Panc1 (cell line): Measurements from ENCODE around the gene TOLLIP. TPM values are rescaled to one million over a fixed set of nuclear protein-coding genes. Genes with fewer than 3 reads are reported as not detected.

Experiments used
- ATAC-seq: fragments of 200-7000 bp; cut with Tn5 transposase; 2 replicates; pipeline ENCODE4 v1.9.1; 2020; ENCODE audit warnings: mild to moderate bottlenecking, moderate library complexity
- BruUV-seq: library from RNA; stranded (reverse); fragments of 400-500 nt; replicated peaks from 2 replicates; lab custom pipeline; 2021; lab: Mats Ljungman, UMichigan
- CTCF ChIA-PET: fragments of 300-600 bp; sonication (Branson Sonifier 250); formaldehyde crosslinking; loops from one replicate; lab custom pipeline; 2022; ENCODE audit warnings: antibody characterized with exemption; lab: Charles Lee
- POLR2A ChIA-PET: fragments of 300-600 bp; sonication (Branson Sonifier 250); formaldehyde crosslinking; loops from one replicate; lab custom pipeline; 2022; ENCODE audit warnings: antibody characterized with exemption; lab: Charles Lee
- DNase-seq: peaks from one replicate; pipeline ENCODE4 v3.0.0-alpha.2; 2010; ENCODE audit warnings: low read depth, low spot score
- H3K27ac ChIP-seq: 2 replicates; pipeline ENCODE4 v1.5.1; 2011; ENCODE audit warnings: mild to moderate bottlenecking, low read length, inconsistent platforms
- H3K27me3 ChIP-seq: fragments of 200-500 bp; sonication (Bioruptor generic); 2 replicates; pipeline ENCODE4 v1.6.0; 2014; ENCODE audit warnings: low read length, inconsistent platforms; ENCODE audit not compliant: control insufficient read depth, insufficient read depth
- H3K36me3 ChIP-seq: fragments of 200-500 bp; sonication (Bioruptor generic); 2 replicates; pipeline ENCODE4 v1.5.1; 2014; ENCODE audit warnings: inconsistent platforms, mild to moderate bottlenecking, low read length, moderate library complexity; ENCODE audit not compliant: control insufficient read depth, insufficient read depth
- H3K4me1 ChIP-seq: 2 replicates; pipeline ENCODE4 v1.5.1; 2011; ENCODE audit warnings: inconsistent platforms, mild to moderate bottlenecking, low read length, moderate library complexity; ENCODE audit not compliant: control insufficient read depth, insufficient read depth
- H3K4me3 ChIP-seq, 2 experiments: 2 replicates each; pipeline ENCODE4 v1.5.1; 2011 to 2012; ENCODE audit warnings: low read depth in 2 of 2, low read length in 2 of 2, mild to moderate bottlenecking in 2 of 2, inconsistent platforms in 1 of 2, moderate library complexity in 1 of 2
- H3K9me3 ChIP-seq: fragments of 200-500 bp; sonication (Bioruptor generic); 2 replicates; pipeline ENCODE4 v1.5.1; 2014; ENCODE audit warnings: low read depth, mild to moderate bottlenecking, inconsistent platforms, low read length, moderate library complexity; ENCODE audit not compliant: control insufficient read depth, insufficient read depth
- CTCF ChIP-seq: fragments of 450-650 bp; IDR thresholded peaks from 2 replicates; pipeline ENCODE4 v1.5.1; 2017; ENCODE audit warnings: mild to moderate bottlenecking
- POLR2AphosphoS5 ChIP-seq: IDR thresholded peaks from 2 replicates; pipeline ENCODE4 v1.6.1; 2012; ENCODE audit warnings: mild to moderate bottlenecking, low read depth, low read length, moderate library complexity
- SIN3A ChIP-seq: IDR thresholded peaks from 2 replicates; pipeline ENCODE4 v1.6.1; 2012; ENCODE audit warnings: low read depth, mild to moderate bottlenecking, low read length, moderate library complexity, borderline replicate concordance; ENCODE audit not compliant: insufficient read depth
- TCF7L2 ChIP-seq: IDR thresholded peaks from 2 replicates; pipeline ENCODE4 v1.6.1; 2011; ENCODE audit warnings: mild to moderate bottlenecking, low read depth, low read length, inconsistent platforms
- in situ Hi-C: cut with HindIII; loops from 2 replicates; pipeline ENCODE4 v1.10.0; 2016; ENCODE audit warnings: low sequenced_read_pairs, low pct_unique_long_range_greater_than_20kb
- intact Hi-C: fragments of 100-400 bp; cut with micrococcal nuclease; formaldehyde crosslinking; loops from one replicate; pipeline ENCODE4 v1.10.0; 2022; ENCODE audit not compliant: unreplicated experiment
- total RNA-seq: library from RNA; stranded (reverse); gene quantifications from one replicate; pipeline ENCODE4 v1.2.1, GENCODE V29; 2021; ENCODE audit not compliant: unreplicated experiment
- TF ChIP-seq, protein P1 (sequence below), 2 experiments: IDR thresholded peaks; 2 replicates each; pipeline ENCODE4 v1.6.1; 2011 to 2012; ENCODE audit warnings: low read depth in 2 of 2, control low read depth in 1 of 2, low read length in 1 of 2, mild to moderate bottlenecking in 1 of 2, moderate library complexity in 1 of 2; ENCODE audit not compliant: insufficient read depth in 1 of 2

Gene TOLLIP
- total RNA-seq, 1 experiment from 2014 or later: 141 TPM

GRCh38 chr11:1352696-1353382 is 43.4 kb upstream of the TOLLIP start:
- ChIA-PET POLR2A (interaction anchor here (0.6 kb wide), 1 partner anchor 31 kb away, joined by 4 read pairs; no protein-coding TSS in a partner anchor), CTCF (no interaction called here)
- ATAC-seq: peak; percentile 71
- TF ChIP-seq CTCF: no peak
- TF ChIP-seq, protein P1, sequence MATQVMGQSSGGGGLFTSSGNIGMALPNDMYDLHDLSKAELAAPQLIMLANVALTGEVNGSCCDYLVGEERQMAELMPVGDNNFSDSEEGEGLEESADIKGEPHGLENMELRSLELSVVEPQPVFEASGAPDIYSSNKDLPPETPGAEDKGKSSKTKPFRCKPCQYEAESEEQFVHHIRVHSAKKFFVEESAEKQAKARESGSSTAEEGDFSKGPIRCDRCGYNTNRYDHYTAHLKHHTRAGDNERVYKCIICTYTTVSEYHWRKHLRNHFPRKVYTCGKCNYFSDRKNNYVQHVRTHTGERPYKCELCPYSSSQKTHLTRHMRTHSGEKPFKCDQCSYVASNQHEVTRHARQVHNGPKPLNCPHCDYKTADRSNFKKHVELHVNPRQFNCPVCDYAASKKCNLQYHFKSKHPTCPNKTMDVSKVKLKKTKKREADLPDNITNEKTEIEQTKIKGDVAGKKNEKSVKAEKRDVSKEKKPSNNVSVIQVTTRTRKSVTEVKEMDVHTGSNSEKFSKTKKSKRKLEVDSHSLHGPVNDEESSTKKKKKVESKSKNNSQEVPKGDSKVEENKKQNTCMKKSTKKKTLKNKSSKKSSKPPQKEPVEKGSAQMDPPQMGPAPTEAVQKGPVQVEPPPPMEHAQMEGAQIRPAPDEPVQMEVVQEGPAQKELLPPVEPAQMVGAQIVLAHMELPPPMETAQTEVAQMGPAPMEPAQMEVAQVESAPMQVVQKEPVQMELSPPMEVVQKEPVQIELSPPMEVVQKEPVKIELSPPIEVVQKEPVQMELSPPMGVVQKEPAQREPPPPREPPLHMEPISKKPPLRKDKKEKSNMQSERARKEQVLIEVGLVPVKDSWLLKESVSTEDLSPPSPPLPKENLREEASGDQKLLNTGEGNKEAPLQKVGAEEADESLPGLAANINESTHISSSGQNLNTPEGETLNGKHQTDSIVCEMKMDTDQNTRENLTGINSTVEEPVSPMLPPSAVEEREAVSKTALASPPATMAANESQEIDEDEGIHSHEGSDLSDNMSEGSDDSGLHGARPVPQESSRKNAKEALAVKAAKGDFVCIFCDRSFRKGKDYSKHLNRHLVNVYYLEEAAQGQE (IDR thresholded peaks at IDR 0.05; ENCODE audit: insufficient read depth in 1 of 2, low read depth in 2 of 2, low read length in 1 of 2): no peak
- no peak for TF ChIP-seq TCF7L2
- no peak for TF ChIP-seq SIN3A
- TF ChIP-seq POLR2AphosphoS5: no peak
- no TSS peak for BruUV-seq
- intact Hi-C loops (no loop called here), in situ Hi-C loops (no loop called here)
- H3K4me1 ChIP-seq: peaks cover 44% of the 10 kb centered on the region
- H3K27me3 ChIP-seq: no peaks in the 10 kb centered on the region
- no peaks in the 10 kb centered on the region for H3K36me3 ChIP-seq
- peak overlapping the region; percentile 70 for H3K27ac ChIP-seq
- no peaks in the 10 kb centered on the region for H3K9me3 ChIP-seq
- no peak overlapping the region for H3K4me3 ChIP-seq
- DNase-seq: no peak

- no TSS peak for BruUV-seq
- DNase-seq (peak; percentile 61), ATAC-seq (peak; percentile 71)
- in situ Hi-C loops: no loop called here
- Histone ChIP-seq H3K4me3 (no peak overlapping the region), H3K27ac (peak overlapping the region; percentile 94), H3K9me3 (no peaks in the 10 kb centered on the region), H3K27me3 (no peaks in the 10 kb centered on the region), H3K36me3 (no peaks in the 10 kb centered on the region), H3K4me1 (peaks cover 43% of the 10 kb centered on the region)
- intact Hi-C loops: no loop called here
- CTCF ChIA-PET: interaction anchor here (0.5 to 1.1 kb wide), 2 partner anchors 129 to 198 kb away, joined by 3 read pairs; no protein-coding TSS in a partner anchor
- no peak for TF ChIP-seq CTCF
- no peak for TF ChIP-seq TCF7L2
- peak; percentile 100 for TF ChIP-seq POLR2AphosphoS5
- TF ChIP-seq, protein P1 (IDR thresholded peaks at IDR 0.05; ENCODE audit: insufficient read depth in 1 of 2, low read depth in 2 of 2, low read length in 1 of 2): no peak
- TF ChIP-seq SIN3A: peak; percentile 82; the same call in 1 of the 2 replicates
- POLR2A ChIA-PET: interaction anchor here (0.6 to 2.3 kb wide), 11 partner anchors 9 to 511 kb away, joined by 3 to 7 read pairs (median 4); partner anchors contain the start of gene TOLLIP
Observed at GRCh38 chr11:1351278-1351937, 42.0 kb upstream of the TOLLIP start.
